GM23248 (cell line): ENCODE measurements around the gene ADGRA3.

Experiments used
- EZH2 ChIP-seq: fragments of 200-600 bp; sonication (generic); IDR thresholded peaks from 2 replicates; pipeline ENCODE4 v1.6.1; 2018; ENCODE audit warnings: antibody characterized with exemption, mild to moderate bottlenecking; ENCODE audit not compliant: insufficient read depth, poor library complexity, severe bottlenecking
- EZH2phosphoT487 ChIP-seq: fragments of 200-600 bp; sonication (generic); IDR thresholded peaks from 2 replicates; pipeline ENCODE4 v1.6.1; 2018; ENCODE audit warnings: antibody characterized with exemption, moderate library complexity, mild to moderate bottlenecking, low read depth; ENCODE audit not compliant: insufficient read depth

DNA sequence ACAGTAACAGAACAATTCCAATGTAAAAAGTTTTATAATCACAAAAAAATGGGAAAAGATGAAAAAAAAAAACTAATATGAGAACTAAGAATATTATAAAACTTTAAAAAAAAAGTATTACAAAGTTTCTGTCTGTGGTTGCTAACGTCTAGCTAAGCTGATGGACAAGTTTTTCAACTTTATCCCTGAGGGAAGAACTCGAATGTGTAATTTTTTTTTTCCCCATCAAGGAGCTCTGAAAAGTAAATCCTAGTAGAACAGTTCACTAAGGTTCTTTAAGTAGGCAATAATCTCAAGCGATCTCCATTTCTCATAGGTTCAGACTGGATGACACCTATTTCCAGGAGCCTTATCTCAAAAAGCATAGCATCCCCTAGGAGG lies 14.2 kb downstream of the ADGRA3 start:
- TF ChIP-seq EZH2phosphoT487: no peak
- no peak for TF ChIP-seq EZH2
